ENCODE results near the gene DOCK4.

DNA sequence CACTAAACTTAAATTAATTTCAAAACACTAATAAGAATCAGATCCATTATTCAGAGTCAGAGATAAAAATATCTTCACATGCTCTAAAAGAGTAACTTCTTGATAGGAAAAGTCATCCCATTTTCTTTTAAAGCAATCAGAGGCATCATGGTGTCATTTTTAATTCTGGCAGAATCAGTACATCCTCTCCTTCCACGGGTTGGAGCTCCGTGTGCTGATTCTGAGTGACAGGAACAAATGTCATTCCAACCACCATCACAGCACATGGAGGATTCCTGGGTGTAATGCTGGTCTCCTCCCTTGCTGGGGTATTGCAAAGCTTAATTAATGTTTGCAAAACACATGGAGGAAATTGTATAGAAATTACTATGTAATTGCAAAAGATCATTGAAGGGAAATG lies 529.4 kb downstream of the DOCK4 start:
- TF ChIP-seq, protein P1, sequence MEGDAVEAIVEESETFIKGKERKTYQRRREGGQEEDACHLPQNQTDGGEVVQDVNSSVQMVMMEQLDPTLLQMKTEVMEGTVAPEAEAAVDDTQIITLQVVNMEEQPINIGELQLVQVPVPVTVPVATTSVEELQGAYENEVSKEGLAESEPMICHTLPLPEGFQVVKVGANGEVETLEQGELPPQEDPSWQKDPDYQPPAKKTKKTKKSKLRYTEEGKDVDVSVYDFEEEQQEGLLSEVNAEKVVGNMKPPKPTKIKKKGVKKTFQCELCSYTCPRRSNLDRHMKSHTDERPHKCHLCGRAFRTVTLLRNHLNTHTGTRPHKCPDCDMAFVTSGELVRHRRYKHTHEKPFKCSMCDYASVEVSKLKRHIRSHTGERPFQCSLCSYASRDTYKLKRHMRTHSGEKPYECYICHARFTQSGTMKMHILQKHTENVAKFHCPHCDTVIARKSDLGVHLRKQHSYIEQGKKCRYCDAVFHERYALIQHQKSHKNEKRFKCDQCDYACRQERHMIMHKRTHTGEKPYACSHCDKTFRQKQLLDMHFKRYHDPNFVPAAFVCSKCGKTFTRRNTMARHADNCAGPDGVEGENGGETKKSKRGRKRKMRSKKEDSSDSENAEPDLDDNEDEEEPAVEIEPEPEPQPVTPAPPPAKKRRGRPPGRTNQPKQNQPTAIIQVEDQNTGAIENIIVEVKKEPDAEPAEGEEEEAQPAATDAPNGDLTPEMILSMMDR (IDR thresholded peaks at IDR 0.05): no peak
- TF ChIP-seq POLR2A (IDR thresholded peaks at IDR 0.05): no peak

Measured in thyroid gland (tissue), 4 donors.